H1 (cell line): ENCODE measurements around the gene WDFY1.

Experiments
- EP300 ChIP-seq, 2 experiments: IDR thresholded peaks; 1 replicate in 1 of 2; 2 replicates in 1 of 2; pipeline ENCODE4 v1.6.1; 2011 to 2012; ENCODE audit warnings: low read depth in 2 of 2, low read length in 2 of 2, mild to moderate bottlenecking in 2 of 2, borderline replicate concordance in 1 of 2, inconsistent platforms in 1 of 2, moderate library complexity in 1 of 2
- GABPA ChIP-seq: IDR thresholded peaks from 2 replicates; pipeline ENCODE4 v1.6.1; 2011; ENCODE audit warnings: mild to moderate bottlenecking, low read length, moderate library complexity, borderline replicate concordance; ENCODE audit not compliant: insufficient read depth

GRCh38 chr2:223916181-223916920 is 28.8 kb downstream of the WDFY1 start:
- TF ChIP-seq EP300 (IDR thresholded peaks at IDR 0.05; ENCODE audit: borderline replicate concordance in 1 of 2, low read depth in 2 of 2, low read length in 2 of 2), result no peak
- TF ChIP-seq GABPA, result no peak
